Right ventricle myocardium inferior (tissue), 1 donor: ENCODE data around the gene COBL. TPM values are rescaled to one million over a fixed set of nuclear protein-coding genes. Genes with fewer than 3 reads are reported as not detected.
A peak's percentile ranks its signal among the peaks of the same experiment; 100 is the strongest.

Experiments
- ATAC-seq: fragments of 200-7000 bp; cut with Tn5 transposase; one replicate; pipeline ENCODE4 v1.9.1; 2020; ENCODE audit warnings: mild to moderate bottlenecking, moderate library complexity
- DNase-seq: peaks from one replicate; pipeline ENCODE4 v3.0.0; 2021; ENCODE audit errors: missing footprints
- intact Hi-C: fragments of 100-400 bp; cut with DNase I; formaldehyde crosslinking; loops from one replicate; pipeline ENCODE4 v1.11.0; 2022
- total RNA-seq: library from RNA; stranded (reverse); fragmentation: NEBNext Ultra II Directional; extraction: Animal tissue kit (Norgen Biotek cat#: 25700); gene quantifications from one replicate; pipeline ENCODE4 v1.2.1, GENCODE V29; 2021
- donor health status: DM: no; HTN: yes; CAD: no; lungs with severe emphysema.

Gene COBL
- total RNA-seq, 1 donor from 2014 or later: 88.3 TPM

GRCh38 chr7:51328351-51328801, 11.8 kb upstream of the COBL start:
- ATAC-seq: no peak
- DNase-seq: no peak
- intact Hi-C loops: no loop called here

GRCh38 chr7:51327287-51327717, 10.7 kb upstream of the COBL start:
- intact Hi-C loops: no loop called here
- ATAC-seq: no peak

GRCh38 chr7:51326656-51327286, 10.2 kb upstream of the COBL start:
- intact Hi-C loops: no loop called here
- DNase-seq (no peak), ATAC-seq (no peak)

More at GRCh38 chr7:51327287-51327717, 10.7 kb upstream of the COBL start:
- no peak for DNase-seq

- ATAC-seq (no peak), DNase-seq (no peak)
- intact Hi-C loops: no loop called here
These were observed 9.3 kb upstream of the COBL start for GRCh38 chr7:51325908-51326307.

- intact Hi-C loops: no loop called here
- DNase-seq (no peak), ATAC-seq (no peak)
These were observed 8.7 kb upstream of the COBL start for GRCh38 chr7:51325261-51325676.

- DNase-seq (no peak), ATAC-seq (peak; percentile 28)
- intact Hi-C loops: no loop called here
These were observed 7.7 kb upstream of the COBL start for GRCh38 chr7:51324206-51324898.

- DNase-seq (no peak), ATAC-seq (no peak)
- intact Hi-C loops: no loop called here
These were observed 5.4 kb upstream of the COBL start for GRCh38 chr7:51321961-51322515.

GRCh38 chr7:51318886-51319579, 2.4 kb upstream of the COBL start:
- ATAC-seq (no peak), DNase-seq (no peak)
- intact Hi-C loops: loop anchor here (5.0 kb wide), 3 partner anchors 38 to 132 kb away; no protein-coding TSS in a partner anchor

GRCh38 chr7:51318001-51318400, 1.4 kb upstream of the COBL start:
- DNase-seq: no peak
- no peak for ATAC-seq
- intact Hi-C loops: loop anchor here (5.0 kb wide), 3 partner anchors 39 to 131 kb away; no protein-coding TSS in a partner anchor

GRCh38 chr7:51317582-51317910, 937 bp upstream of the COBL start:
- ATAC-seq: no peak
- no peak for DNase-seq
- intact Hi-C loops: loop anchor here (5.0 kb wide), 3 partner anchors 40 to 130 kb away; no protein-coding TSS in a partner anchor

GRCh38 chr7:51316262-51316665, 345 bp downstream of the COBL start:
- DNase-seq (no peak), ATAC-seq (peak; percentile 73)
- intact Hi-C loops: loop anchor here (5.0 kb wide), 3 partner anchors 41 to 129 kb away; no protein-coding TSS in a partner anchor

- ATAC-seq (peak; percentile 61), DNase-seq (no peak)
- intact Hi-C loops: loop anchor here (5.0 kb wide), 3 partner anchors 42 to 128 kb away; no protein-coding TSS in a partner anchor
These were observed 982 bp downstream of the COBL start for GRCh38 chr7:51315393-51316261.

GRCh38 chr7:51314726-51315125, 1.9 kb downstream of the COBL start:
- DNase-seq (no peak), ATAC-seq (no peak)
- intact Hi-C loops: loop anchor here (5.0 kb wide), 3 partner anchors 43 to 127 kb away; no protein-coding TSS in a partner anchor

GRCh38 chr7:51313738-51314425, 2.7 kb downstream of the COBL start:
- intact Hi-C loops: no loop called here
- ATAC-seq (no peak), DNase-seq (no peak)

GRCh38 chr7:51312951-51313737, 3.5 kb downstream of the COBL start:
- DNase-seq (no peak), ATAC-seq (no peak)
- intact Hi-C loops: no loop called here

- ATAC-seq: no peak
- intact Hi-C loops: no loop called here
- no peak for DNase-seq
These were observed 5.4 kb downstream of the COBL start for GRCh38 chr7:51311166-51311565.

GRCh38 chr7:51310131-51310583, 6.5 kb downstream of the COBL start:
- no peak for DNase-seq
- no peak for ATAC-seq
- intact Hi-C loops: no loop called here
